GM19397 (cell line): ENCODE measurements around the gene ARHGAP30.
A peak's percentile ranks its signal among the peaks of the same experiment; 100 is the strongest.
"Not testable (repeated sequence)": the region's sequence is repeated elsewhere in the genome, so short reads cannot be mapped to it uniquely, and the experiment has no call there.

Experiments used
- ATAC-seq: cut with Tn5 transposase; IDR thresholded peaks from one replicate; pipeline ENCODE4 v1.9.1; 2021; ENCODE audit warnings: mild to moderate bottlenecking, moderate library complexity; ENCODE audit not compliant: unreplicated experiment

Gene ARHGAP30, protein sequence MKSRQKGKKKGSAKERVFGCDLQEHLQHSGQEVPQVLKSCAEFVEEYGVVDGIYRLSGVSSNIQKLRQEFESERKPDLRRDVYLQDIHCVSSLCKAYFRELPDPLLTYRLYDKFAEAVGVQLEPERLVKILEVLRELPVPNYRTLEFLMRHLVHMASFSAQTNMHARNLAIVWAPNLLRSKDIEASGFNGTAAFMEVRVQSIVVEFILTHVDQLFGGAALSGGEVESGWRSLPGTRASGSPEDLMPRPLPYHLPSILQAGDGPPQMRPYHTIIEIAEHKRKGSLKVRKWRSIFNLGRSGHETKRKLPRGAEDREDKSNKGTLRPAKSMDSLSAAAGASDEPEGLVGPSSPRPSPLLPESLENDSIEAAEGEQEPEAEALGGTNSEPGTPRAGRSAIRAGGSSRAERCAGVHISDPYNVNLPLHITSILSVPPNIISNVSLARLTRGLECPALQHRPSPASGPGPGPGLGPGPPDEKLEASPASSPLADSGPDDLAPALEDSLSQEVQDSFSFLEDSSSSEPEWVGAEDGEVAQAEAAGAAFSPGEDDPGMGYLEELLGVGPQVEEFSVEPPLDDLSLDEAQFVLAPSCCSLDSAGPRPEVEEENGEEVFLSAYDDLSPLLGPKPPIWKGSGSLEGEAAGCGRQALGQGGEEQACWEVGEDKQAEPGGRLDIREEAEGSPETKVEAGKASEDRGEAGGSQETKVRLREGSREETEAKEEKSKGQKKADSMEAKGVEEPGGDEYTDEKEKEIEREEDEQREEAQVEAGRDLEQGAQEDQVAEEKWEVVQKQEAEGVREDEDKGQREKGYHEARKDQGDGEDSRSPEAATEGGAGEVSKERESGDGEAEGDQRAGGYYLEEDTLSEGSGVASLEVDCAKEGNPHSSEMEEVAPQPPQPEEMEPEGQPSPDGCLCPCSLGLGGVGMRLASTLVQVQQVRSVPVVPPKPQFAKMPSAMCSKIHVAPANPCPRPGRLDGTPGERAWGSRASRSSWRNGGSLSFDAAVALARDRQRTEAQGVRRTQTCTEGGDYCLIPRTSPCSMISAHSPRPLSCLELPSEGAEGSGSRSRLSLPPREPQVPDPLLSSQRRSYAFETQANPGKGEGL

GRCh38 chr1:161069731-161070270, at the start of gene ARHGAP30:
ARHGAP30 (minus strand) TSS chr1:161069891; CDS start chr1:161069624, 267 bp downstream.
- ATAC-seq: peak; percentile 78

DNA sequence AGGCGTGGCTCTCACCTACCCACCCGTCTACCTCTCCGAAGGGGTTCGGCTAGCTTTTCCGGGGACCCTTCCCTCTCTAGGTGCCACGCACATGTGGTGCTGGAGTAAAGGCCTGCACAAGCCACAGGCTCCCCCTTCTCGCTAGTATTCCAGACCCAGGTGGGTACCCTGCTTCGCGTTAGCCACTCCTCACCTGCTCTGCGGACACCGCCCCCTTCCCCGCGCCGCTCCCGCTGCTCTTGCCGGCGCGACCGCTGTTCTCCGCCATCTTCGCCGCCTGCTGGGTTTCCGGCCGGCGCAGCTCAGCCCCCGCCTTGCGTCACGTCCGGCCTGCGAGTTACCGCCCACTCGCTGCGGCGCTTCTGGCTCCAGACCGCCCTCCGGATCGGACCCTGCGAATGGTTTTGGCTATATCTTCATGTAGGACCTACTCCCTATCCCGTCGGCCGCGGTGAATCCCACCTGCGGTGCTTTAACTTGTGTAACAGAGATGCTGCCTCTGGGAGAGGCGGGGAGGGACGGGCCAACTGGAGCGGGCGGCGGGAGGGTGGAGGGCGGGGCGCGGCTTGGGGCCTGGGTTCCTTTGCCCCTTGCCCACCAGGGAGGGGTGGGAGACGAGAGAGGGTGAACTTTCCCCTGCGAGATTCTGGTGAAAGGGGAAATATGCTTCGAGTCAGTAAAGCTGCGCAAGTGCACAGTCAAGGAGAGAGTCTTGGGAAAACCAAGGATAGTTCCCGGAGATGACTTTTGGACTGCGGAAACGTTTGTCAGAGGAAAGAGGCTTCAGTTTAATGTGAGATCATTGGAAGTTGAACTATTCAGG, 48.3 kb upstream of the ARHGAP30 start, which contains the start of the genes NIT1 and PFDN2:
NIT1 (plus strand) TSS at position 347 of the 823 bp plus-strand sequence; CDS start at position 419, 72 bp downstream.
PFDN2 (minus strand) TSS at position 279 of the 823 bp plus-strand sequence; CDS start at position 268, 11 bp downstream.
- ATAC-seq: peak; percentile 88

DNA sequence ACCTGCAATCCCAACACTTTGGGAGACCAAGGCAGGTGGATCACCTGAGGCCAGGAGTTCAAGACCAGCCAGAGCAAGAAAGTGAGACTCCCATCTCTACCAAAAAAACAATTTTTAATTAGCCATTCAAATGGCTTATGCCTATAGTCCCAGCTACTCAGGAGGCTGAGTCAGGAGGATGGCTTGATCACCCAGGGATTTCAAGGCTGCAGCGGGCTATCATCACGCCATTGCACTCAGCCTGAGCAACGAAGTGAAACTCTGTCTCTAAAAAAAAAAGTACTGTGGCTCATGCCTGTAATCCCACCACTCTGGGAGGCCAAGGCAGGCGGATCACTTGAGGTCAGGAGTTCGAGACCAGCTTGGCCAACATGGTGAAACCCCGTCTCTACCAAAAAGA, 46.3 kb upstream of the ARHGAP30 start:
- ATAC-seq: not testable (repeated sequence)

- no peak for ATAC-seq
These were observed 45.5 kb upstream of the ARHGAP30 start for GRCh38 chr1:161115132-161115711.

DNA sequence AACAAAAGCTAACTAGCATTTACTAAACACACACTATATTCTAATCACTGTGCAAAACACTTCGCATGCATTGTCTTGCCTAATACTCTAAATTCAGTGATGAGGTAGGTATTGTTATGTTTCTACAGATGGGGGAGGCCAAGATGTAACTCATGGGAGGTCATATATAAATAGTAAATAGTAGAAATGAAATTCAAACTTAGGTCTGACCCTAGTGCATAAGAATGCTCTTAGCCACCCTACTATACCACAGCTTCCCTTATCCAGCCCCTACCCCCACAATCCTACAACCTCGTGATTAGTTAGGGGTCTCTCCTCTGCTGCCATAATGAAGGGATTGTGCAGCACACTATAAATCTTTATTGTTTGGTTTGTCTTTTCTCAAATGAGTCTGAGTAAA, 44.9 kb upstream of the ARHGAP30 start:
- ATAC-seq: no peak

- ATAC-seq: no peak
These were observed 44.2 kb upstream of the ARHGAP30 start for GRCh38 chr1:161113915-161114314.

DNA sequence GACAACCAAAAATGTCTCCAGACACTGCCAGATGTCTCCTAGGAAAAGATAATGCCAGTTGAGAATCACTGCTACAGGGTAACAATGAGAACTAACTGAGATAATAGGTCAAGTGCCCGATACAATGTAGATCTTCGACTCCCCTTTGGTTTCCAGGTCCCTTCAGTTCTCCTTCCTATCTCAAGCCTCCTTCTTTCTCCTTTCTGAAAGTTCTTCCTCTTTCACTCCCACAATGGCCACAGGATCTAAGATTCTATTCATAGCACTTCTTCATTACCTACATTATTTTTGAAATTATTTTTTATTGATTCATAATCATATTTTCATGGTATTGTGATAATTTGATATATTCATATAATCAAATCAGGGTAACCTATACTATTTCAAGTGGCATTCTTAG, 41.8 kb upstream of the ARHGAP30 start:
- ATAC-seq: no peak

GRCh38 chr1:161111117-161111516, 41.4 kb upstream of the ARHGAP30 start:
- no peak for ATAC-seq

DNA sequence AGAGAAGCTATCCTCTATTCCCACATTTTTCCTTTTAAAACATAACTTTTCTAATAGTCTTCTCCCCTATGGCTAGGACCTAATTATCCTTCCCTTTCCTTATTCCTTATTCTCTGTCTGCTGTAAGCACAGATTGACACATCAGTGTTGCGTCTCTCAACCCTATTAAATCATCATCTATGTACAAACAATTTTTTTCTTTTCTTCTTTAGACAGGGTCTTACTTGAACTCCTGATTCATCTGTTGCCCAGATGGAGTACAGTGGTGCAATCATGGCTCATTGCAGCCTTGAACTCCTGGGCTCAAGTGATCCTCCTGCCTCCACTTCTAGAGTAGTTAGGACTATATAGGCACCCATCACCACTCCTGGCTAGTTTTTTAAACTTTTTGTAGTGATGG, 36.7 kb upstream of the ARHGAP30 start:
- ATAC-seq: no peak

DNA sequence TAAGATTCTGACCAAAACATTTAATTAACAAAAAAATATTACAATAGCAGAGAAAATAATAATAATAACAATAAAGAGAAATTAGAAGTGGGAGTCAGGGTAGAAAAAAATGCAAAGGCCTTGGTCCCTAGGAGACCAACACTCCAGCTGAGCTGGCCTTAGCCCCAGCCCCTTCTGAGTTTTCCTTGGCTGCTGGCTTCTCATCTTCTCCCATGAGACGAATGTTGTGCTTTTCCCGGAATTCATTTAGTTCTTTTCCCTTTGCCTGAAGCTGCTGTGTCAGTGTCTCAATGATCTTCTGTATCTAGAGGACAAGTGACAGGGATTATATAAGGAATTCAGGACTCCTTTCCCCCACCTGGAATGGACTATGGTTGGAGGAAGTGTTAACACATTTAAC, 30.9 kb upstream of the ARHGAP30 start:
- no peak for ATAC-seq

GRCh38 chr1:161099090-161099802, 29.6 kb upstream of the ARHGAP30 start:
- ATAC-seq: no peak

- ATAC-seq: peak; percentile 77
These were observed 28.7 kb upstream of the ARHGAP30 start, which contains the start of gene KLHDC9 for GRCh38 chr1:161098210-161099068. KLHDC9 (plus strand) TSS chr1:161098361; CDS start chr1:161098536, 175 bp downstream.

DNA sequence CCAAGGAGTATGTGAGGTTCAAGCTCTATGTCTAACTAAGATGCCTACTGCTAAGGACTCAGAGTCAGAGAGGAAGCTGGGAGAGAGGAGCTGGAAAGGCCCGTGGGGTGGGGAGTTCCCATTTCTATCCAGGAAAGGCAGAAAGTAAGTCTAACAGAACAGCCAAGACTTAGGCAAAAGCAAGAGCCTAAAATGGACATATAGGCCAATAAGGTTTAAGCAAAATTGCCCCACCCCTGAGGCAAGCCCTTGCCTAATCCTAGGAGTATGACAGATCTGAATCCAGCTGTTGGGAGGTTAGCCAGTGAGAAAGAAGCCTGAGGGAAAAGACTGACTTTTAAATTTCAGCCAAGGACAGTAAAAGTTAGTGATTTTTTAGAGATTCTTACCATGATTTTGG, 26.8 kb upstream of the ARHGAP30 start:
- ATAC-seq: no peak

DNA sequence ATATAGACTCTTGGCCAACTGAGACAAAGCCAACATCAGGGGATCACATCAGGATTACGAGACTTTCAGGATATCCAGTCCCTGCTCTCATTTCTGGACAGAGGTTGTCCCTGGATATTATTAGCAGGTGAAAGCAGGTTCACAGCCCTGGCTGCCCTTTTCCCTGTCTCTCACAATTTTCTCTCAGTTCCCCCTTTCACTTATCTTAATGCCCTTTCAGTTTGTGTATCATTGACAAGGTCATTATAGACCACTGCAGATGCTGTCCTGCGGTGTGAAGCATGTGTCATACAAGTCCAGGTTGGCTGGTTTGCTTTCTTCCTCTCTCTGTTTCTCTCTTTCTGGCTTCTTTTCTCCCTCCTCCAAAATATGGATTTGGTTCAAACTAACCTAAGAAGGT, 26.3 kb upstream of the ARHGAP30 start:
- ATAC-seq: no peak

DNA sequence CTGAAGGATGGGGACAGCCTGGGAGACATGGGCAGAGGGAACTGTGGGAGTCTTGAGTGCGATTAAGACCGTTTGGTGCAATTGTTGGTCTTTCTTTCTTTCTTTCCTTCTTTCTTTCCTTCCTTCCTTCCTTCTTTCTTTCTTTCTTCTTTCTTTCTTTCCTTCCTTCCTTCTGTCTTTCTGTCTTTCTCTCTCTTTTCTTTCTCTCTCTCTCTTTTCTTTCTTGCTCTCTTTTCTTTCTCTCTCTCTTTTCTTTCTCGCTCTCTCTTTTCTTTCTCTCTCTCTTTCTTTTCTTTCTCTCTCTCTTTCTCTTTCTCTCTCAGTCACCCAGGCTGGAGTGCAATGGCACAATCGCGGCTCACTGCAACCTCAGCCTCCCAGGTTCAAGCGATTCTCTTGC, 25.5 kb upstream of the ARHGAP30 start:
- ATAC-seq: no peak

- no peak for ATAC-seq
These were observed 24.8 kb upstream of the ARHGAP30 start for GRCh38 chr1:161094481-161094880.

DNA sequence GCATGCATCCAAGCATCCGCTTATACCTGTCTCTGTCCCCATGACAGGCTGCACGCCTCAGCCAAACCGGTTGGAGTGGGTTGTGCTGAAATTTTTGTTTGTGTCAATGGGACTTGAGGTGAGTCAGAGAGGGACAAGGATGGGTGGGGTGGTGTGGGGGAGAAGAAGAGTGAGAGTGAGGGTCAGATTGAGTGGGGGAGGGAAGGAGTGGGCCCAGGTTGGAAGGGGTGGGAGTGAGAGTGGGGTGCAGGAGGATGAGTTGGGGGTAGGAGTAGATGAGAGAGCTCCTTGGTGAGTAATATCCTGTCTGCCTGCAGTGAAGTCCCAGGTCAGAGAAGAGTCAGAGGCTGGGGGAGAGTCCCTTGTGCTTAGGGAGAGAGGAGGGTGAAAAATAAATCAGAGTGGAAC, 22.9 kb upstream of the ARHGAP30 start:
- no peak for ATAC-seq
